Loucy (cell line): ENCODE results near the gene PGC.

Experiments used
- H2AFZ ChIP-seq: fragments of 200-600 bp; sonication (generic); 2 replicates; pipeline ENCODE4 v1.6.0; 2016; ENCODE audit warnings: antibody characterized with exemption, mild to moderate bottlenecking, low read length, moderate library complexity
- H3F3A ChIP-seq: fragments of 200-600 bp; 2 replicates; pipeline ENCODE4 v1.6.0; 2016; ENCODE audit warnings: antibody characterized with exemption, low read depth, mild to moderate bottlenecking
- H3K27me3 ChIP-seq: fragments of 200-600 bp; sonication (generic); 2 replicates; pipeline ENCODE4 v1.6.1; 2014; ENCODE audit warnings: low read length, mild to moderate bottlenecking; ENCODE audit not compliant: insufficient read depth, poor library complexity, severe bottlenecking
- H3K36me3 ChIP-seq: fragments of 200-600 bp; sonication (generic); 2 replicates; pipeline ENCODE4 v1.6.1; 2016; ENCODE audit warnings: low read length; ENCODE audit not compliant: insufficient read depth
- H3K4me1 ChIP-seq: fragments of 200-600 bp; sonication (generic); 2 replicates; pipeline ENCODE4 v1.5.1; 2014; ENCODE audit warnings: low read length, mild to moderate bottlenecking; ENCODE audit not compliant: insufficient read depth, poor library complexity, severe bottlenecking
- H3K4me2 ChIP-seq: fragments of 200-600 bp; sonication (generic); 2 replicates; pipeline ENCODE4 v1.6.0; 2014; ENCODE audit warnings: antibody characterized with exemption, low read length, low read depth, mild to moderate bottlenecking; ENCODE audit not compliant: poor library complexity, severe bottlenecking
- H3K4me3 ChIP-seq: fragments of 200-600 bp; sonication (generic); 2 replicates; pipeline ENCODE4 v1.5.1; 2014; ENCODE audit warnings: low read length, mild to moderate bottlenecking, mixed read lengths; ENCODE audit not compliant: poor library complexity, severe bottlenecking
- H3K79me2 ChIP-seq: fragments of 200-600 bp; sonication (generic); 2 replicates; pipeline ENCODE4 v1.6.1; 2014; ENCODE audit warnings: low read length; ENCODE audit not compliant: insufficient read depth
- H3K9ac ChIP-seq: fragments of 200-600 bp; sonication (generic); 2 replicates; pipeline ENCODE4 v1.6.0; 2014; ENCODE audit warnings: mild to moderate bottlenecking, low read depth, low read length, moderate library complexity; ENCODE audit not compliant: poor library complexity, severe bottlenecking
- H3K9me2 ChIP-seq: fragments of 200-600 bp; sonication (generic); replicated peaks from 2 replicates; pipeline ENCODE4 v1.6.1; 2016; ENCODE audit warnings: low read depth, low read length, mixed read lengths
- H3K9me3 ChIP-seq: fragments of 200-600 bp; sonication (generic); 2 replicates; pipeline ENCODE4 v1.6.1; 2014; ENCODE audit warnings: mild to moderate bottlenecking, antibody characterized with exemption, low read length, low read depth; ENCODE audit not compliant: insufficient read depth
- H4K20me1 ChIP-seq: fragments of 200-600 bp; sonication (generic); 2 replicates; pipeline ENCODE4 v1.6.0; 2014; ENCODE audit warnings: antibody characterized with exemption, low read length, mild to moderate bottlenecking; ENCODE audit not compliant: insufficient read depth, poor library complexity, severe bottlenecking
- EZH2phosphoT487 ChIP-seq: fragments of 200-600 bp; IDR thresholded peaks from 2 replicates; pipeline ENCODE4 v1.6.1; 2018; ENCODE audit warnings: antibody characterized with exemption, mild to moderate bottlenecking, moderate library complexity, borderline replicate concordance
- TF ChIP-seq, protein P1 (sequence below): fragments of 200-600 bp; sonication (generic); conservative IDR thresholded peaks from 2 replicates; pipeline ENCODE4 v1.5.1; 2014; ENCODE audit warnings: mild to moderate bottlenecking, antibody characterized with exemption, low read length

PGC gene

DNA sequence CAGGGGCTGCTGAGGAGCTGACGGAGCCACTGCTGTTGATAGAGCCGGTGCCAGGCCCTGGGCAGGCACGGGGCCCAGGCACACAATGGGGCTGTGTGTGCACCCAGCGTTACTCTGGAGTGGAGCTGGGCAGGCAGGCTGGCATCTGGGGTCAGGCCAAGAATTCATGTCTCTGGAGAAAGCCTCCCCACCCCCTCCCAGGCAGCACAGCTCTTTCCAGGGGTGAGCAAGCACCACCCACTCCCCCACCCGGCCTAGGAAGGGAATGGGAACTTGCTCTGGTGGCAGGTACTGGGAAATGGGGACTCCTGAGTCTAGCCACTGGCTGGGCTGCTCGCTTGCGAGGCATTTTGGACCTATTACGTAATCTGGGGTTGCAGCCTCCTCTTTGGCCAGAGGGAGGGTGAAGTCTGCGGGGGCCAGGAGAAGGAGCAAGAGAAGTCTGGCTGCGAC is 34.5 kb downstream of the PGC start:
- H3K4me2 ChIP-seq, result no peak overlapping the region
- TF ChIP-seq, protein P1, sequence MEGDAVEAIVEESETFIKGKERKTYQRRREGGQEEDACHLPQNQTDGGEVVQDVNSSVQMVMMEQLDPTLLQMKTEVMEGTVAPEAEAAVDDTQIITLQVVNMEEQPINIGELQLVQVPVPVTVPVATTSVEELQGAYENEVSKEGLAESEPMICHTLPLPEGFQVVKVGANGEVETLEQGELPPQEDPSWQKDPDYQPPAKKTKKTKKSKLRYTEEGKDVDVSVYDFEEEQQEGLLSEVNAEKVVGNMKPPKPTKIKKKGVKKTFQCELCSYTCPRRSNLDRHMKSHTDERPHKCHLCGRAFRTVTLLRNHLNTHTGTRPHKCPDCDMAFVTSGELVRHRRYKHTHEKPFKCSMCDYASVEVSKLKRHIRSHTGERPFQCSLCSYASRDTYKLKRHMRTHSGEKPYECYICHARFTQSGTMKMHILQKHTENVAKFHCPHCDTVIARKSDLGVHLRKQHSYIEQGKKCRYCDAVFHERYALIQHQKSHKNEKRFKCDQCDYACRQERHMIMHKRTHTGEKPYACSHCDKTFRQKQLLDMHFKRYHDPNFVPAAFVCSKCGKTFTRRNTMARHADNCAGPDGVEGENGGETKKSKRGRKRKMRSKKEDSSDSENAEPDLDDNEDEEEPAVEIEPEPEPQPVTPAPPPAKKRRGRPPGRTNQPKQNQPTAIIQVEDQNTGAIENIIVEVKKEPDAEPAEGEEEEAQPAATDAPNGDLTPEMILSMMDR, result no peak
- no peak for TF ChIP-seq EZH2phosphoT487
- no peak overlapping the region for H3K9ac ChIP-seq
- no peaks in the 10 kb centered on the region for H3K27me3 ChIP-seq
- H3K9me2 ChIP-seq, result no peaks in the 10 kb centered on the region
- no peaks in the 10 kb centered on the region for H3K9me3 ChIP-seq
- no peaks in the 10 kb centered on the region for H4K20me1 ChIP-seq
- H3K4me1 ChIP-seq, result peaks cover 38% of the 10 kb centered on the region
- no peaks in the 10 kb centered on the region for H3K36me3 ChIP-seq
- no peaks in the 10 kb centered on the region for H3K79me2 ChIP-seq
- H3K4me3 ChIP-seq, result no peak overlapping the region
- no peaks in the 10 kb centered on the region for H3F3A ChIP-seq
- no peak overlapping the region for H2AFZ ChIP-seq

DNA sequence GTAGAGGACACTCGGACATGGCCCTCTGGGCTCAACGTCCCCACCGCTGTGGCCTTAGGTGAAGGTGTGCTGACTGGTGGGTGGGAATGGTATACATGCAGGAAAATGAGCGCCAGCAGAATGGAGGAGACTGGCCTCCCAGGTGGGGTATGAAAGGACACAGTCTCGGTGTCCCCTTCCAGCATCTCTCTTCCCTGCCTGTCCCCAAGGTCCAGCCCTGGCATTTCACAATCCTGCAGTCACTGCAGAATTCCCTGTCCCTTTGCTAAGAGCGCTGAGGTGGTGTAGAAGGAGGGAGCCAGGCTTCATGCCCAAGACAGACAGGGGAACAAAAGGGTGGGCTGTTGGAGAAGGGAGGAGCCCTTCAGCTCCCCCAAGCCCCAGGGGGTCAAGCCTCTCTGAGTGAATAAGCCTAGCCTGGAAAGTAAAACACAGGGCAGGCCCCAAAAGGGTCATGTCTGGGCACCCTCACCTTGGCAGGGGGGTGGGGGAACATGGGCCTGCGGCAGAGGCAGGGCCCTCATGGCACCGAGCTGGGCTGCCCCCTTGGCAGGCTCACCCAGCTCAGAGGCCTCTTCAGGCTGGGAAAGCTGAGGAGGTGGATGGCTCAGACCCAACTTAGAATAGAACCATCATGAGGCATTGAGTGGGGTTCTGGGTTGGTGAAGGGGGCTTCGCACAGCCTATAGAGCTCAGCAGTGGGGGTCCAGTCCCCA is 35.7 kb downstream of the PGC start:
- peaks cover 38% of the 10 kb centered on the region for H3K4me1 ChIP-seq
- no peaks in the 10 kb centered on the region for H3K36me3 ChIP-seq
- H2AFZ ChIP-seq, result no peak overlapping the region
- H3K4me2 ChIP-seq, result no peak overlapping the region
- no peaks in the 10 kb centered on the region for H3K9me2 ChIP-seq
- no peaks in the 10 kb centered on the region for H3K27me3 ChIP-seq
- no peak overlapping the region for H3K9ac ChIP-seq
- H3K9me3 ChIP-seq, result no peaks in the 10 kb centered on the region
- no peaks in the 10 kb centered on the region for H3K79me2 ChIP-seq
- H3K4me3 ChIP-seq, result no peak overlapping the region
- no peaks in the 10 kb centered on the region for H3F3A ChIP-seq
- TF ChIP-seq EZH2phosphoT487, result no peak
- TF ChIP-seq, protein P1, result no peak
- no peaks in the 10 kb centered on the region for H4K20me1 ChIP-seq

DNA sequence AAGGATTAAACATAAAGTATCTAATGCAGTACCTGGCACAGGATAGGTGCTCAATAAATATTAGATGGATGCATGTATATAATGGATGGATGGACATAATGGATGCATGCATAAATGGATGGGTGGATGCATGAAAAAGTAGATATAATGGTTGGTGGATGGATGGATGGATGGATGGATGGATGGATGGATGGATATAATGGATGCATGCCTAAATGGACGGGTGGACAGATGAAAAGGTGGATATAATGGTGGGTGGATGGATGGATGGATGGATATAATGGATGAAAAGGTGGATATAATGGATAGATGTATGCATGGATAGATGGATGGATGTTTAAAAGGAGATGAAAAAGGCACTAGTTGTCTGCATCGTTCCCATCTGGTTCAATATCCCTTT is 37.8 kb downstream of the PGC start:
- no peaks in the 10 kb centered on the region for H3F3A ChIP-seq
- H3K4me2 ChIP-seq, result no peak overlapping the region
- TF ChIP-seq, protein P1, result no peak
- TF ChIP-seq EZH2phosphoT487, result no peak
- no peaks in the 10 kb centered on the region for H3K9me3 ChIP-seq
- H3K9ac ChIP-seq, result no peak overlapping the region
- H2AFZ ChIP-seq, result no peak overlapping the region
- H3K9me2 ChIP-seq, result no peaks in the 10 kb centered on the region
- peaks cover 34% of the 10 kb centered on the region for H3K4me1 ChIP-seq
- no peaks in the 10 kb centered on the region for H3K36me3 ChIP-seq
- no peaks in the 10 kb centered on the region for H3K79me2 ChIP-seq
- no peak overlapping the region for H3K4me3 ChIP-seq
- H4K20me1 ChIP-seq, result no peaks in the 10 kb centered on the region
- no peaks in the 10 kb centered on the region for H3K27me3 ChIP-seq
